ENCODE data around the gene CA14.
A peak's percentile ranks its signal among the peaks of the same experiment; 100 is the strongest.
"Not testable (repeated sequence)": the region's sequence is repeated elsewhere in the genome, so short reads cannot be mapped to it uniquely, and the experiment has no call there.

The CA14 gene

GRCh38 chr1:150257624-150258585 lies at the start of gene CA14:
CA14 (plus strand) TSS chr1:150257774; CDS start chr1:150258129, 355 bp downstream.
- no peak for DNase-seq

- not testable (repeated sequence) for DNase-seq
Observed at GRCh38 chr1:150208460-150208859, 49.1 kb upstream of the CA14 start.

- DNase-seq = no peak
Observed at GRCh38 chr1:150210091-150210490, 47.5 kb upstream of the CA14 start.

- DNase-seq = no peak
Observed at GRCh38 chr1:150210706-150211105, 46.9 kb upstream of the CA14 start.

DNA sequence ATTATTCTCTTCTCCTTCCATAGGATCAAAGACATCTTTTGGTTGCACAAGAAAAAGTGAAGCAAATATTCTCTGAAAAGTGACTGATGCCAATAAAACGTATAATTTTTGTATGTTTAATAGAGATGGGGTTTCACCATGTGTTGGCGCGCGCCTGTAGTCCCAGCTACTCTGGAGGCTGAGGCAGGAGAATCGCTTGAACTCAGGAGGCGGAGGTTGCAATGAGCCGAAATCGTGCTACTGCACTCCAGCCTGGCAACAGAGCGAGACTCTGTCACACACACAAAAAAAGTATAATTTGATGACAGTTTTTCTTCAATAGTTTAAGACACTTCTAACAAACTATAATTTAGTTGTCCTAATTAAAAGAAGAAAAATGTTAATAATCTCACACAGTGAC lies 45.5 kb upstream of the CA14 start:
- no peak for DNase-seq

DNA sequence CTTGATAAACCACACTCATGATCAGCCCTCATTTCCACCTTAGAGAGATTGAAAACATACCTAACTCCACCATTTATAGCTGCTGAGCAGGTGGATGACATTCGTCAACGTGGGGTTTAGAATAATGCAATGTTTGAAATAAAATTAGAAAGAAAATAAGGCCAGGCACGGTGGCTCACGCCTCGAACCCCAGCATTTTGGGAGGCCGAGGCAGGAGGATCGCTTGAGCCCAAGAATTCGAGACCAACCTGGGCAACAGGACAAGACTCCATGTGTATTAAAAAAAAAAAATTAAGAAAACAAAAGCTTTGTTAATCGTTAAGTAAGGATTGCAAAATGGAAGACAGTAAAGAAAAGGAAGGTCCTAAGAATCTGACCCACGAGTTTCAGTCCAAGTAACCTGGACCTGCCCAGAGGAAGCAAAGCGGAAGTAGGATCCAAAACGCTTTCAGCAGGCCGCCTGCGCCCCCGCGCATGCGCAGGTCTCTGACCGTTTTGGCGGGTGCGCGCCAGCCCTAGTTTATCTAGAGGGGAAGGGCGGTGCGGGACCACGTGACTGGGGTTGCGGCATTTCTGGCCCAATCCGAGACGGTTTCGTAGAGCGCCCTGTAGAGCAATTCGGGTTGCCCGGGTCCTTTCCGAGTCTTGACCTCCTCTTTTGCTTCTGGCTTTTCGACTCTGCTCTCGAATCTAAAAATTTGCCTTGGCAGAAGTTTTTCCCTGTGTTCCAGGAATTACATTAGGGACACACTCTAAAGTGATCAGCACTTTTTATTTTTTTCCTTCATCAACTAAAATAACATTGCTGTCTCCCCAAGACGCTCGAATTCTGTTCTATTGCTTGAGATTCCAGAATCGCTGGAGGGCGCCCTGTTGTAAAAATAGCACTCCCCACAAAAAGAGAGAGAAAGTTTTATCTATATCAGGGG lies 44.1 kb upstream of the CA14 start:
- peak; percentile 91 for DNase-seq

- DNase-seq = not testable (repeated sequence)
Observed at GRCh38 chr1:150214099-150214756, 43.3 kb upstream of the CA14 start.

DNA sequence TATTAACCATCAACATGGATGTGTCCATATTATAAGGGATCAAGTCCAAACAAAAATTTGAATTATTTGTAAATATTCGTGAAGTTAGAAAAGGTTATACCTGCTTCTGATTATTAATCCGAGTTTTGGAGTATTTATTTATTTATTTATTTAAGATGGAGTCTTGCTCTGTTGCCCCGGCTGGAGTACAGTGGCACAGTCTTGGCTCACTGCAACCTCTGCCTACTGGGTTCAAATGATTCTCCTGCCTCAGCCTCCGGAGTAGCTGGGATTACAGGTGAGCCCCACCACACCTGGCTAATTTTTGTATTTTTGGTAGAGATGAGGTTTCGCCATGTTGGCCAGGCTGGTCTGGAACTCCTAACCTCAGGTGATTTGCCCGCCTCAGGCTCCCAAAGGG lies 41.7 kb upstream of the CA14 start:
- not testable (repeated sequence) for DNase-seq

DNA sequence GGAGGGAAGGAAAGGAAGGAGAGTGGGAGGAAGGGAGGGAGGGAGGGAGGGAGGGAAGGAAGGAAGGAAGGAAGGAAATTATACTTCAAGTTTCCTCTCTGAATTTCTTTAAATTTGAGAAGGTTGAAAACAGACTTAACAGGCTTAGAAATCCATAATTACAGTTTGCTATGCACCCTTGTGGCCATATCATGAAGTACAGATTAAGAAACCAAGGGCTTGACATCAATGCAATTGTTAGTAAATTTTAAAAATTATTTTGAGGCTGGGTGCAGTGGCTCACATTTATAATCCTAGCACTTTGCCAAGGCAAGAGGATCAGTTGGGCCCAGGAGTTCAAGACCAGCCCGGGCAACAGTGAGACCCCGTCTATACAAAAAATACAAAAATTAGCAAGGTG lies 36.0 kb upstream of the CA14 start:
- no peak for DNase-seq

DNA sequence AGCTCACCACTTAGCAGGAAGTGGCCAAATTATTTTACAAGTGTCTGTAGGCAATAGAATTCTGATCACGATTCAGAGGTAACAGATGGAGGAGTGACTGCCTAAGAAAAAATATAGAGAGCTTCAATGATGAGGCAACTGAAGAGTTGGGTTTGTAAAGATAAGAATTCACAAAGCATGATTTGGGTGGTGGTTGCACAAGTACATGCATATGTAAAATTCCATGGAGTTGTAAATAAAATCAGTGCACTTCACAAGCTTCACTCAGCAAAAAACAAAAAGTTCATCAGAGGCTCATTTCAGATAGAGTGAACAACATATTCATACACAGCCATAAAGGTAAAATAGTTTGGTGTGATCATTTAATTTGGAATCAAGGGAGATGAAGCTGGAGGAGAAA lies 32.6 kb upstream of the CA14 start:
- no peak for DNase-seq

GRCh38 chr1:150225546-150225945 lies 32.0 kb upstream of the CA14 start:
- DNase-seq = no peak

DNA sequence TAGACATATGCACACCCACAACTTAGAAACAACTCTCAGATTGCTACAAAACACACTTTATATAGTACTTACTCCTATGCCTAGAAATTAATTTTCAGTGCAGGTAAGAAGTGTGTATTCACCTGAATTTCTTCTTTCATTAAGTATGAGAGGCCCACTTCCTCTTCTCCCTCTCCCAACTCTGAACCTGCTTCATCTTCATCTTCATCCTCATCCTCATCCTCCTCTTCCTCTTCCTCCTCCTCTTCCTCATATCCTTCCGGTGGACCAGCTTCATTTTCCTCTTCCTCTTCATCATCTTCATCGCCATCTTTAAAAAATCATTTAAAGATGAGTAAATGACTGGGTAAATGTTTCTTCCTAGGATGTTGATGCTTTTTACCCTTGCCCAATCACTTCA lies 31.1 kb upstream of the CA14 start:
- no peak for DNase-seq

GRCh38 chr1:150227228-150227627 lies 30.3 kb upstream of the CA14 start:
- DNase-seq = no peak

DNA sequence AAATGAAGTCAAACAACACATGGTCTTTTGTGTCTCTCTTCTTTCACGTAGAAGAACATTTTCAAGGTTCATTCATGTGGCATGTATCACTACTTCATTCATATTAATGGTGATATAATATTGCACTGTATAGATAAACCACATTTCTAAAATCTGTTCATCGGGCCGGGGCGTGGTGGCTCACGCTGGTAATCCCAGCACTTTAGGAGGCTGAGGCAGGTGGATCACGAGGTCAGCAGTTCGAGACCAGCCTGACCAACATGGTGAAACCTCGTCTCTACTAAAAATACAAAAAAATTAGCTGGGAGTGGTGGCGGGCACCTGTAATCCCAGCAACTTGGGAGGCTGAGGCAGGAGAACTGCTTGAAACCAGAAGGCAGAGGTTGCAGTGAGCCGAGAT lies 29.3 kb upstream of the CA14 start:
- DNase-seq = not testable (repeated sequence)

DNA sequence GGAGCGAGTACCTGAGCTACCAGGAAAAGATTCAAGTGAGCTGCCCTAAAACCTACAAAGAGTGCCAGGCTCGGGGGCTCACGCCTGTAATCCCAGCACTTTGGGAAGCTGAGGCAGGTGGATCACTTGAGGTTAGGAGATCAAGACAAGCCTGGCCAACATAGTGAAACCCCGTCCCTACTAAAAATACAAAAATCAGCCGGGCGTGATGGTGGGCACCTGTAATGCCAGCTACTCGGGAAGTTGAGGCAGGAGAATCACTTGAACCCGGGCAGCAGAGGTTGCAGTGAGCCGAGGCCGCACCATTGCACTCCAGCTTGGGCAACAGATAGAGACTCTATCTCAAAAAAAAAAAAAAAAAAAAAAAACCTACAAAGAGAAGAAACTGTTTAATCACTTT lies 24.7 kb upstream of the CA14 start:
- DNase-seq = not testable (repeated sequence)

- DNase-seq = peak; percentile 59
Observed at GRCh38 chr1:150233359-150234308, 23.9 kb upstream of the CA14 start.

- no peak for DNase-seq
Observed at GRCh38 chr1:150234309-150234565, 23.3 kb upstream of the CA14 start.

GRCh38 chr1:150234566-150235293 lies 22.8 kb upstream of the CA14 start:
- peak; percentile 60 for DNase-seq

DNA sequence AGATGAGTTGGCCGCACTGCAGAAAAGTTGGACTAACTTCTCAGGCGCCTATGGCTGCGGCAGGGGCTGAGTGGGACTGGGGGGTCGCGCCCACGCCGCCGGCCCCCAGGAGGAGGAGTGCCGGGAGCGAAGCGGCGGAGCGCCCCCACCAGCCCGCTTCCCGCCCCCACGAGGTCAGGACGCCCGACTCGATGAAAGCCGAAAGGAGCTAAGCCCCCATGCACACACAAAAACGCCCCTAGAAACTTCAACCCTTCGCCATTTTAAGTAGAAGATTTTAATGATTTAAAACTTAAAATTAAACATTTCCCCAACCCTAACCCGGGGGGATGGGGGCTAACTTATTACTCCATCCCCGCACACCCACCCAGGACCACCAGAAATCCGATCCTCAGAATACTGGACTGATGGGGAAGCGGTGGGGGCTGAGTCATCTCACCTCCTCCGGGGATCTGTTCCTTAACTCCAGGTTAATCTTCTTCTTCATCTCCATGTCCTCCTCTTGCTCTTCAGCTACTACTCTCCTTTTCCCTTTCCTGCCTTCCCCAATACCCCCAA lies 22.2 kb upstream of the CA14 start:
- no peak for DNase-seq

DNA sequence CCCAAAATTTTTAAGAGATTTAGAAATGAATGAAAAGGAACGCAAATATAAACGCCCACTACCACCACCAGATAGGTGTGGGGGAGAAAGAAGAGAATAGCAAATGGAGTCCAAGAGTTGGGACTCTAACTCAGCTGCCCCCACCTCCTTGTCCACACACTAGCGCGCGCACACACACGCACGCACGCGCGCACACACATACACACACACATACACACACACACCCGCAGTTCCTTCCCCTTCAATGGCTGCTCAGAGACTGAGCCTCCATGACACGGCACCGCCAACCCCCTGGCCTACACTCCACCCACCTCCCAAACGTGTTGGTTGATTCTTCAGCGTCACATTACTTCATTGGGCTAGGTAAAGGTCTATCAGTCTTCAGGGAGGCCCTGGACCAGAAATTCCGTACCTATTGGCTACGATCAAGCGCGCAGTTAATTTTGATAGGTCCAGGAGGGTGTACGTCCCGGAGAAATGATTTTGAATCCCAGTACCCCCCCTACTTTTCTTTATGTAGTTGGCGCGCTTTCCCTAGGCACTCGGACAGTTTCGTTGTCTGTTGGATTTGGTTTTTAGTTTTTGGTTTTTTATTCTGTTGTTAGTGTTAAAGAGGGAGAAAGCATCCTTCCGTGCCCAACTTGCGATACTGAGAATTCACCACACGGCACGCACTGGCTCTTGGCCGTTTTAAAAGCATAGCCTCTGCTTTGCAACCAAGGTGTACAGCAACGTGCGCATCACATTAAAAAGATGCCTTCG lies 21.5 kb upstream of the CA14 start, which contains the start of gene ANP32E:
Gene ANP32E, minus strand, starts transcription at position 261 of the 762 bp plus-strand sequence. CDS start 326 bp downstream, outside the sequence.
- DNase-seq = peak; percentile 99
